Body of pancreas (tissue), 4 donors: ENCODE results near the gene NIT1. TPM values are rescaled to one million over a fixed set of nuclear protein-coding genes. Genes with fewer than 3 reads are reported as not detected.
A peak's percentile ranks its signal among the peaks of the same experiment; 100 is the strongest.

Source experiments
- ATAC-seq: fragments of 150-250 bp; one replicate; pipeline ENCODE4 v1.9.1; 2016
- DNase-seq, 4 donors: peaks; one replicate each; pipeline ENCODE4 v3.0.0-alpha.2; 2019
- H3K27ac ChIP-seq, 4 donors: fragments of 200-600 bp; sonication (generic); 1 replicate in 3 of 4; 2 replicates in 1 of 4; pipeline versions ENCODE4 v1.5.1 to v1.6.1; 2016 to 2019; ENCODE audit warnings: mild to moderate bottlenecking in 1 of 4, mixed read lengths in 1 of 4, moderate library complexity in 1 of 4
- H3K27me3 ChIP-seq, 2 donors: fragments of 200-600 bp; sonication (generic); one replicate each; pipeline ENCODE4 v1.6.0; 2016; ENCODE audit warnings: mild to moderate bottlenecking in 1 of 2
- H3K36me3 ChIP-seq, 2 donors: fragments of 200-600 bp; sonication (generic); replicated peaks in 1 of 2; 2 replicates each; pipeline ENCODE4 v1.5.1; 2016; ENCODE audit warnings: low read depth in 2 of 2; ENCODE audit not compliant: insufficient read depth in 1 of 2
- H3K4me1 ChIP-seq: fragments of 200-600 bp; sonication (generic); one replicate; pipeline ENCODE4 v1.6.0; 2016
- H3K4me3 ChIP-seq, 2 donors: fragments of 200-600 bp; sonication (generic); 1 replicate in 1 of 2; 2 replicates in 1 of 2; pipeline ENCODE4 v1.5.1; 2016 to 2019
- H3K9me3 ChIP-seq, 3 donors: fragments of 200-600 bp; sonication (generic); 1 replicate in 2 of 3; 2 replicates in 1 of 3; pipeline ENCODE4 v1.5.1; 2016
- CTCF ChIP-seq, 7 experiments: fragments of 450-650 bp in 4 of 7; fragments of 200-600 bp in 3 of 7; sonication (generic) in 3 of 7; IDR thresholded peaks; one replicate each; pipeline ENCODE4 v1.5.1; 2016 to 2019; ENCODE audit warnings: antibody characterized with exemption in 7 of 7
- POLR2A ChIP-seq, 3 donors: fragments of 450-650 bp; IDR thresholded peaks; one replicate each; pipeline ENCODE4 v1.6.1; 2016; ENCODE audit warnings: antibody characterized with exemption in 3 of 3, mild to moderate bottlenecking in 2 of 3
- WGBS, 2 donors: methylation state at CpG; one replicate each; pipeline ENCODE4 v1.1.5; 2017; 5-methylcytosine and 5-hydroxymethylcytosine counted together
- intact Hi-C: fragments of 100-400 bp; cut with DNase I; formaldehyde crosslinking; loops from one replicate; pipeline ENCODE4 v1.15.1; 2023
- total RNA-seq, 2 donors: library from RNA; depleted of rRNA; stranded (reverse); fragments of >200 nt; gene quantifications; one replicate each; pipeline ENCODE4 v1.1.0, GENCODE V29; 2016

NIT1 gene
- 10 to 100 TPM; 22.8 to 38.6 TPM for total RNA-seq

GRCh38 chr1:161117759-161118581 is at the start of gene NIT1, which contains the start of gene PFDN2:
NIT1 (plus strand) TSS chr1:161118105; CDS start chr1:161118177, 72 bp downstream.
PFDN2 (minus strand) TSS chr1:161118037; CDS start chr1:161118026, 11 bp downstream.
- ATAC-seq, result peak; percentile 84
- Histone ChIP-seq H3K4me1 (peaks cover 73% of the 10 kb centered on the region), H3K27ac (peak within 1 kb of the TSS; percentile 82 to 96 (median 90)), H3K9me3 (no peaks in the 10 kb centered on the region), H3K36me3 (peaks cover 4 to 14% of the 10 kb centered on the region in 2 donors), H3K4me3 (peak within 1 kb of the TSS; percentile 83 to 94), H3K27me3 (no peaks in the 10 kb centered on the region)
- intact Hi-C loops, result no loop called here
- WGBS, 2 donors, result 0% methylated on average over 29 to 58 of the region's 58 CpGs
- TF ChIP-seq CTCF (IDR thresholded peaks at IDR 0.05), result no peak
- TF ChIP-seq POLR2A (IDR thresholded peaks at IDR 0.05), result peak; percentile 71 to 93 (median 90)
- peak; percentile 82 to 86 (median 84) for DNase-seq

- ATAC-seq (no peak), DNase-seq (peak in 2 of 4 donors; percentile 41 to 78)
- Histone ChIP-seq H3K36me3 (peaks cover 0 to 2% of the 10 kb centered on the region in 2 donors), H3K9me3 (no peaks in the 10 kb centered on the region), H3K4me1 (no peaks in the 10 kb centered on the region), H3K27ac (peak overlapping the region in 2 of 4 donors; percentile 27 to 52), H3K4me3 (no peak overlapping the region), H3K27me3 (no peaks in the 10 kb centered on the region)
- TF ChIP-seq CTCF (IDR thresholded peaks at IDR 0.05), result no peak
- TF ChIP-seq POLR2A (IDR thresholded peaks at IDR 0.05), result peak in 1 of 3 donors; percentile 25
- 67 to 77% methylated on average over 10 of the region's 10 CpGs for WGBS, 2 donors
- intact Hi-C loops, result loop anchor here (5.0 kb wide), 1 partner anchor 34 kb away; no protein-coding TSS in a partner anchor
Observed at GRCh38 chr1:161068306-161069234, 49.3 kb upstream of the NIT1 start.

GRCh38 chr1:161069241-161069640 is 48.7 kb upstream of the NIT1 start:
- intact Hi-C loops, result loop anchor here (5.0 kb wide), 1 partner anchor 33 kb away; no protein-coding TSS in a partner anchor
- DNase-seq, result no peak
- Histone ChIP-seq H3K9me3 (no peaks in the 10 kb centered on the region), H3K36me3 (peaks cover 0 to 2% of the 10 kb centered on the region in 2 donors), H3K27ac (peak overlapping the region in 2 of 4 donors; percentile 27 to 52), H3K4me1 (no peaks in the 10 kb centered on the region), H3K27me3 (no peaks in the 10 kb centered on the region), H3K4me3 (no peak overlapping the region)
- TF ChIP-seq POLR2A (IDR thresholded peaks at IDR 0.05) (no peak), CTCF (IDR thresholded peaks at IDR 0.05) (no peak)
- WGBS, 2 donors, result 84% methylated on average over 8 to 9 of the region's 9 CpGs
- ATAC-seq, result no peak

GRCh38 chr1:161069731-161070270 is 48.1 kb upstream of the NIT1 start, which contains the start of gene ARHGAP30:
ARHGAP30 (minus strand) TSS chr1:161069891; CDS start chr1:161069624, 267 bp downstream.
- H3K27me3 ChIP-seq, result no peaks in the 10 kb centered on the region
- 61 to 89% methylated on average over 3 to 9 of the region's 9 CpGs for WGBS, 2 donors
- H3K4me3 ChIP-seq, result no peak within 1 kb of the TSS
- H3K27ac ChIP-seq, result peak within 1 kb of the TSS in 2 of 4 donors; percentile 27 to 64
- H3K4me1 ChIP-seq, result no peaks in the 10 kb centered on the region
- H3K9me3 ChIP-seq, result no peaks in the 10 kb centered on the region
- TF ChIP-seq POLR2A (IDR thresholded peaks at IDR 0.05) (peak in 2 of 3 donors; percentile 26 to 56), CTCF (IDR thresholded peaks at IDR 0.05) (no peak)
- DNase-seq (peak in 2 of 4 donors; percentile 38 to 80), ATAC-seq (no peak)
- intact Hi-C loops, result loop anchor here (5.0 kb wide), 1 partner anchor 32 kb away; no protein-coding TSS in a partner anchor
- peaks cover 0 to 2% of the 10 kb centered on the region in 2 donors for H3K36me3 ChIP-seq
